A549 (cell line): ENCODE measurements around the gene SSNA1.

Source experiments
- BHLHE40 ChIP-seq: IDR thresholded peaks from 2 replicates; pipeline ENCODE4 v1.6.1; 2012; ENCODE audit warnings: low read depth, low read length, inconsistent platforms
- CEBPB ChIP-seq, 2 experiments: fragments of >200 bp in 1 of 2; sonication (Bioruptor Twin) in 1 of 2; formaldehyde crosslinking in 1 of 2; IDR thresholded peaks; 2 replicates each; pipeline ENCODE4 v1.6.1; 2012 to 2016
- CHD2 ChIP-seq: fragments of 150-350 bp; IDR thresholded peaks from 2 replicates; pipeline ENCODE4 v1.6.1; 2014; ENCODE audit warnings: low read length; ENCODE audit not compliant: partially characterized antibody
- EP300 ChIP-seq, 2 experiments: fragments of >200 bp; sonication (Bioruptor Twin); formaldehyde crosslinking; IDR thresholded peaks; 2 replicates in 1 of 2; 3 replicates in 1 of 2; pipeline ENCODE4 v1.6.1; 2016 to 2017
- JUNB ChIP-seq: fragments of >200 bp; sonication (Bioruptor Twin); formaldehyde crosslinking; IDR thresholded peaks from 2 replicates; pipeline ENCODE4 v1.6.1; 2016
- KDM5A ChIP-seq: fragments of 200-600 bp; sonication (generic); IDR thresholded peaks from 2 replicates; pipeline ENCODE4 v1.6.1; 2016; ENCODE audit warnings: antibody characterized with exemption, mild to moderate bottlenecking
- MYC ChIP-seq: IDR thresholded peaks from 2 replicates; pipeline ENCODE4 v1.6.1; 2012; ENCODE audit warnings: mild to moderate bottlenecking, inconsistent platforms, low read length, improper control_type of control experiment, borderline replicate concordance
- POLR2A ChIP-seq: IDR thresholded peaks from 2 replicates; pipeline ENCODE4 v1.6.1; 2012; ENCODE audit warnings: mild to moderate bottlenecking, low read length
- POLR2AphosphoS2 ChIP-seq: conservative IDR thresholded peaks from 2 replicates; pipeline ENCODE4 v1.6.1; 2012; ENCODE audit warnings: low read length, improper control_type of control experiment, inconsistent platforms
- RAD21 ChIP-seq, 2 experiments: fragments of >200 bp in 1 of 2; sonication (Bioruptor Twin) in 1 of 2; formaldehyde crosslinking in 1 of 2; IDR thresholded peaks in 1 of 2; conservative IDR thresholded peaks in 1 of 2; 2 replicates in 1 of 2; 3 replicates in 1 of 2; pipeline ENCODE4 v1.6.1; 2012 to 2018; ENCODE audit warnings: inconsistent platforms in 1 of 2
- RFX5 ChIP-seq: fragments of 450-650 bp; IDR thresholded peaks from 2 replicates; pipeline ENCODE4 v1.7.1; 2014; ENCODE audit warnings: antibody characterized with exemption, mild to moderate bottlenecking, moderate library complexity
- ZSCAN20 ChIP-seq: fragments of 250-450 bp; sonication (Bioruptor Pico); IDR thresholded peaks from 2 replicates; pipeline ENCODE4 v1.8.0; 2022; ENCODE audit warnings: mild to moderate bottlenecking, moderate library complexity
- TF ChIP-seq, protein P1 (sequence below): fragments of >200 bp; sonication (Bioruptor Twin); formaldehyde crosslinking; IDR thresholded peaks from 3 replicates; pipeline ENCODE4 v1.5.1; 2016
- TF ChIP-seq, protein P2 (sequence below): fragments of 200-600 bp; sonication (generic); IDR thresholded peaks from 2 replicates; pipeline ENCODE4 v1.6.1; 2016; ENCODE audit warnings: antibody characterized with exemption, mild to moderate bottlenecking, moderate library complexity

DNA sequence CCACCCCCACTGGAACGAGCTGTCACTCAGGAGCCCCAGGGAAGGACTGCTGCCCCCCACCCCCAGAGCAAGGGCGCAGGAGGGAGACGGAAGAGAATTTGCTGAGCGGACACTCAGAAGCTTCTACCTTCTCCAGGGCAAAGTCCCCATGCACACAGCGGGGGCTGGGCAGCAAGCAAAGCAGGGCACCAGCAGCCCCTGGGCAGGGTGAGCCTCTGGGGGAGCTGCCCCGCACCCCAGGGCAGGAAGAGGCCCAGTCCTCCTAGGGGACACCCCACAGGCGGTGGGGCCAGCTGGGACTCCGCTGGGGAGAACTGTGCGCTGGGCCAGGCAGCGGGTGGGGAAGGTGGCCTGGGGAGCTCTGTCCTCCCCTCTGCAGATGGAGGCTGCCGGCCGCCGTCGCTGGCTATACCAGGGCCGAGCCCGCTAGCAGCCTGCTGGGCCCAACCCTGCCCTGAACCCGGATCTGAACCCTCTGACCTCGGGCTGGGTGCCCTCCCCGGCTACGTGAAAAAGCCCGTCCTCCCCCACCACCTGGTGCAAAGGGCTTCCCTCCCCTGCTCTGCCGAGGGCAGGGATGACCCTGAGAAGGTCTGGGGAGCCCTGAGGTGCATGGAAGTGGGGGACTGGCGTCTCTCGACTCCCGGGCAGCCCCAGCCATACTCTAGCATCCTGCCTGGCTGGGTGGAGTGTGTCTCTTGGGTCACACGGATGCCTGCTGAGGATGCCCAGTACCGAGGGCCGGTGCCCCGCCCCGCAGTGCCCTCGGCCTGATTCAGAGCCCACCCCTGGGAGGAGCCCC lies 41.6 kb downstream of the SSNA1 start:
- TF ChIP-seq POLR2A (no peak), RAD21 (conservative IDR thresholded peaks at IDR 0.05 in 1 of 2, IDR thresholded peaks at IDR 0.05 in 1 of 2) (no peak), POLR2AphosphoS2 (no peak), ZSCAN20 (CRISPR knock-in tag) (no peak), KDM5A (no peak), EP300 (IDR thresholded peaks at IDR 0.05) (no peak), CHD2 (no peak), BHLHE40 (no peak), JUNB (no peak), CEBPB (IDR thresholded peaks at IDR 0.05) (no peak), RFX5 (no peak), MYC (no peak)
- TF ChIP-seq, protein P1, sequence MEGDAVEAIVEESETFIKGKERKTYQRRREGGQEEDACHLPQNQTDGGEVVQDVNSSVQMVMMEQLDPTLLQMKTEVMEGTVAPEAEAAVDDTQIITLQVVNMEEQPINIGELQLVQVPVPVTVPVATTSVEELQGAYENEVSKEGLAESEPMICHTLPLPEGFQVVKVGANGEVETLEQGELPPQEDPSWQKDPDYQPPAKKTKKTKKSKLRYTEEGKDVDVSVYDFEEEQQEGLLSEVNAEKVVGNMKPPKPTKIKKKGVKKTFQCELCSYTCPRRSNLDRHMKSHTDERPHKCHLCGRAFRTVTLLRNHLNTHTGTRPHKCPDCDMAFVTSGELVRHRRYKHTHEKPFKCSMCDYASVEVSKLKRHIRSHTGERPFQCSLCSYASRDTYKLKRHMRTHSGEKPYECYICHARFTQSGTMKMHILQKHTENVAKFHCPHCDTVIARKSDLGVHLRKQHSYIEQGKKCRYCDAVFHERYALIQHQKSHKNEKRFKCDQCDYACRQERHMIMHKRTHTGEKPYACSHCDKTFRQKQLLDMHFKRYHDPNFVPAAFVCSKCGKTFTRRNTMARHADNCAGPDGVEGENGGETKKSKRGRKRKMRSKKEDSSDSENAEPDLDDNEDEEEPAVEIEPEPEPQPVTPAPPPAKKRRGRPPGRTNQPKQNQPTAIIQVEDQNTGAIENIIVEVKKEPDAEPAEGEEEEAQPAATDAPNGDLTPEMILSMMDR: no peak
- TF ChIP-seq, protein P2, sequence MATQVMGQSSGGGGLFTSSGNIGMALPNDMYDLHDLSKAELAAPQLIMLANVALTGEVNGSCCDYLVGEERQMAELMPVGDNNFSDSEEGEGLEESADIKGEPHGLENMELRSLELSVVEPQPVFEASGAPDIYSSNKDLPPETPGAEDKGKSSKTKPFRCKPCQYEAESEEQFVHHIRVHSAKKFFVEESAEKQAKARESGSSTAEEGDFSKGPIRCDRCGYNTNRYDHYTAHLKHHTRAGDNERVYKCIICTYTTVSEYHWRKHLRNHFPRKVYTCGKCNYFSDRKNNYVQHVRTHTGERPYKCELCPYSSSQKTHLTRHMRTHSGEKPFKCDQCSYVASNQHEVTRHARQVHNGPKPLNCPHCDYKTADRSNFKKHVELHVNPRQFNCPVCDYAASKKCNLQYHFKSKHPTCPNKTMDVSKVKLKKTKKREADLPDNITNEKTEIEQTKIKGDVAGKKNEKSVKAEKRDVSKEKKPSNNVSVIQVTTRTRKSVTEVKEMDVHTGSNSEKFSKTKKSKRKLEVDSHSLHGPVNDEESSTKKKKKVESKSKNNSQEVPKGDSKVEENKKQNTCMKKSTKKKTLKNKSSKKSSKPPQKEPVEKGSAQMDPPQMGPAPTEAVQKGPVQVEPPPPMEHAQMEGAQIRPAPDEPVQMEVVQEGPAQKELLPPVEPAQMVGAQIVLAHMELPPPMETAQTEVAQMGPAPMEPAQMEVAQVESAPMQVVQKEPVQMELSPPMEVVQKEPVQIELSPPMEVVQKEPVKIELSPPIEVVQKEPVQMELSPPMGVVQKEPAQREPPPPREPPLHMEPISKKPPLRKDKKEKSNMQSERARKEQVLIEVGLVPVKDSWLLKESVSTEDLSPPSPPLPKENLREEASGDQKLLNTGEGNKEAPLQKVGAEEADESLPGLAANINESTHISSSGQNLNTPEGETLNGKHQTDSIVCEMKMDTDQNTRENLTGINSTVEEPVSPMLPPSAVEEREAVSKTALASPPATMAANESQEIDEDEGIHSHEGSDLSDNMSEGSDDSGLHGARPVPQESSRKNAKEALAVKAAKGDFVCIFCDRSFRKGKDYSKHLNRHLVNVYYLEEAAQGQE: no peak
